Esophagus (tissue), 2 donors: ENCODE data around the gene NOTUM. TPM values are rescaled to one million over a fixed set of nuclear protein-coding genes. Genes with fewer than 3 reads are reported as not detected.

ENCODE experiments used
- H3K27ac ChIP-seq, 2 donors: one replicate each; pipeline ENCODE4 v1.5.1; 2013; ENCODE audit warnings: low read depth in 2 of 2, mild to moderate bottlenecking in 2 of 2, inconsistent platforms in 1 of 2, low read length in 1 of 2, moderate library complexity in 1 of 2
- H3K27me3 ChIP-seq, 2 donors: one replicate each; pipeline ENCODE4 v1.6.1; 2013; ENCODE audit warnings: low read length in 2 of 2, control low read depth in 1 of 2, mild to moderate bottlenecking in 1 of 2; ENCODE audit not compliant: insufficient read depth in 2 of 2, control insufficient read depth in 1 of 2
- H3K36me3 ChIP-seq, 2 donors: one replicate each; pipeline ENCODE4 v1.6.1; 2013; ENCODE audit warnings: low read length in 1 of 2; ENCODE audit not compliant: control insufficient read depth in 2 of 2, insufficient read depth in 2 of 2
- H3K4me1 ChIP-seq, 2 donors: one replicate each; pipeline ENCODE4 v1.6.1; 2013; ENCODE audit warnings: low read length in 1 of 2; ENCODE audit not compliant: control insufficient read depth in 2 of 2, insufficient read depth in 2 of 2
- H3K4me3 ChIP-seq, 2 donors: one replicate each; pipeline ENCODE4 v1.5.1; 2013; ENCODE audit warnings: low read length in 2 of 2, mild to moderate bottlenecking in 2 of 2, low read depth in 1 of 2, moderate library complexity in 1 of 2
- H3K9me3 ChIP-seq, 2 donors: one replicate each; pipeline ENCODE4 v1.6.1; 2013; ENCODE audit warnings: mild to moderate bottlenecking in 2 of 2, low read depth in 1 of 2, low read length in 1 of 2, moderate library complexity in 1 of 2; ENCODE audit not compliant: control insufficient read depth in 2 of 2, insufficient read depth in 1 of 2
- WGBS, 2 donors: extraction: QIAGEN DNeasy Blood & Tissue Kit; methylation state at CpG; one replicate each; pipeline ENCODE4 v1.1.7; 2013; 5-methylcytosine and 5-hydroxymethylcytosine counted together
- polyA plus RNA-seq, 2 donors: library from polyadenylated mRNA; stranded (reverse); fragments of 200-250 nt; gene quantifications; one replicate each; pipeline ENCODE4 v1.2.3, GENCODE V29; 2013
- donor health status: healthy with polysubstance abuse.
- donor health status: Bipolar disorder and iron deficiency.

Gene NOTUM
- polyA plus RNA-seq, 2 donors = 0.07 to 0.08 TPM

GRCh38 chr17:81917565-81918332, 43.2 kb downstream of the NOTUM start, which contains the start of gene SIRT7:
SIRT7 (minus strand) TSS chr17:81918176; CDS start chr17:81918131, 45 bp downstream.
- 0 to 1% methylated on average over 68 to 94 of the region's 94 CpGs for WGBS, 2 donors
- no peaks in the 10 kb centered on the region for H3K27me3 ChIP-seq
- H3K27ac ChIP-seq = peak within 1 kb of the TSS; percentile 90 to 95
- H3K4me1 ChIP-seq = peaks cover 12 to 27% of the 10 kb centered on the region in 2 donors
- peak within 1 kb of the TSS; percentile 82 to 83 for H3K4me3 ChIP-seq
- no peaks in the 10 kb centered on the region for H3K9me3 ChIP-seq
- H3K36me3 ChIP-seq = peaks cover 4 to 46% of the 10 kb centered on the region in 2 donors

- H3K9me3 ChIP-seq = no peaks in the 10 kb centered on the region
- H3K4me3 ChIP-seq = peak overlapping the region; percentile 82 to 83
- peaks cover 4 to 45% of the 10 kb centered on the region in 2 donors for H3K36me3 ChIP-seq
- no peaks in the 10 kb centered on the region for H3K27me3 ChIP-seq
- peak overlapping the region; percentile 90 to 94 for H3K27ac ChIP-seq
- H3K4me1 ChIP-seq = peaks cover 8 to 27% of the 10 kb centered on the region in 2 donors
- 70% methylated on average over 21 of the region's 21 CpGs for WGBS, 2 donors
These were observed 44.6 kb downstream of the NOTUM start for GRCh38 chr17:81916234-81917001.

- no peak overlapping the region for H3K4me3 ChIP-seq
- peaks cover 6 to 29% of the 10 kb centered on the region in 2 donors for H3K4me1 ChIP-seq
- H3K36me3 ChIP-seq = peaks cover under 1 to 42% of the 10 kb centered on the region in 2 donors
- no peaks in the 10 kb centered on the region for H3K27me3 ChIP-seq
- 85 to 91% methylated on average over 12 of the region's 12 CpGs for WGBS, 2 donors
- H3K27ac ChIP-seq = no peak overlapping the region
- H3K9me3 ChIP-seq = no peaks in the 10 kb centered on the region
These were observed 45.7 kb downstream of the NOTUM start for GRCh38 chr17:81915331-81915730.

GRCh38 chr17:81914103-81914850, 46.7 kb downstream of the NOTUM start:
- H3K27ac ChIP-seq = peak overlapping the region in 1 of 2 donors; percentile 38
- peaks cover 0 to 42% of the 10 kb centered on the region in 2 donors for H3K36me3 ChIP-seq
- H3K4me3 ChIP-seq = no peak overlapping the region
- H3K9me3 ChIP-seq = no peaks in the 10 kb centered on the region
- H3K4me1 ChIP-seq = peaks cover 9 to 27% of the 10 kb centered on the region in 2 donors
- 96 to 97% methylated on average over 36 of the region's 36 CpGs for WGBS, 2 donors
- H3K27me3 ChIP-seq = no peaks in the 10 kb centered on the region

GRCh38 chr17:81913394-81914102, 47.4 kb downstream of the NOTUM start:
- H3K4me3 ChIP-seq = no peak overlapping the region
- no peaks in the 10 kb centered on the region for H3K27me3 ChIP-seq
- H3K9me3 ChIP-seq = no peaks in the 10 kb centered on the region
- peaks cover 0 to 47% of the 10 kb centered on the region in 2 donors for H3K36me3 ChIP-seq
- H3K27ac ChIP-seq = peak overlapping the region; percentile 21 to 38
- 92 to 96% methylated on average over 31 of the region's 31 CpGs for WGBS, 2 donors
- peaks cover 9 to 24% of the 10 kb centered on the region in 2 donors for H3K4me1 ChIP-seq

- peak overlapping the region; percentile 60 to 84 for H3K27ac ChIP-seq
- H3K4me3 ChIP-seq = no peak overlapping the region
- no peaks in the 10 kb centered on the region for H3K9me3 ChIP-seq
- 78 to 83% methylated on average over 32 of the region's 32 CpGs for WGBS, 2 donors
- H3K27me3 ChIP-seq = no peaks in the 10 kb centered on the region
- peaks cover 0 to 56% of the 10 kb centered on the region in 2 donors for H3K36me3 ChIP-seq
- H3K4me1 ChIP-seq = peaks cover 9 to 24% of the 10 kb centered on the region in 2 donors
These were observed 48.3 kb downstream of the NOTUM start for GRCh38 chr17:81912441-81913309.

GRCh38 chr17:81911969-81912368, 49.0 kb downstream of the NOTUM start:
- H3K4me1 ChIP-seq = peaks cover 9 to 24% of the 10 kb centered on the region in 2 donors
- peak overlapping the region; percentile 60 to 84 for H3K27ac ChIP-seq
- 78 to 82% methylated on average over 19 of the region's 19 CpGs for WGBS, 2 donors
- H3K4me3 ChIP-seq = no peak overlapping the region
- H3K36me3 ChIP-seq = peaks cover 3 to 62% of the 10 kb centered on the region in 2 donors
- H3K27me3 ChIP-seq = no peaks in the 10 kb centered on the region
- no peaks in the 10 kb centered on the region for H3K9me3 ChIP-seq

GRCh38 chr17:81911277-81911961, 49.6 kb downstream of the NOTUM start, which contains the start of gene PCYT2:
PCYT2 (minus strand) TSS chr17:81911399; CDS start chr17:81911355, 44 bp downstream.
- Histone ChIP-seq H3K9me3 (no peaks in the 10 kb centered on the region), H3K27ac (peak within 1 kb of the TSS; percentile 65 to 84), H3K4me3 (peak within 1 kb of the TSS; percentile 70 to 72), H3K4me1 (peaks cover 9 to 21% of the 10 kb centered on the region in 2 donors), H3K36me3 (peaks cover 3 to 67% of the 10 kb centered on the region in 2 donors), H3K27me3 (no peaks in the 10 kb centered on the region)
- 4 to 8% methylated on average over 48 to 84 of the region's 84 CpGs for WGBS, 2 donors
